ENCODE data around the gene FIS1.
"Not testable (repeated sequence)": the region's sequence is repeated elsewhere in the genome, so short reads cannot be mapped to it uniquely, and the experiment has no call there.

FIS1 gene

DNA sequence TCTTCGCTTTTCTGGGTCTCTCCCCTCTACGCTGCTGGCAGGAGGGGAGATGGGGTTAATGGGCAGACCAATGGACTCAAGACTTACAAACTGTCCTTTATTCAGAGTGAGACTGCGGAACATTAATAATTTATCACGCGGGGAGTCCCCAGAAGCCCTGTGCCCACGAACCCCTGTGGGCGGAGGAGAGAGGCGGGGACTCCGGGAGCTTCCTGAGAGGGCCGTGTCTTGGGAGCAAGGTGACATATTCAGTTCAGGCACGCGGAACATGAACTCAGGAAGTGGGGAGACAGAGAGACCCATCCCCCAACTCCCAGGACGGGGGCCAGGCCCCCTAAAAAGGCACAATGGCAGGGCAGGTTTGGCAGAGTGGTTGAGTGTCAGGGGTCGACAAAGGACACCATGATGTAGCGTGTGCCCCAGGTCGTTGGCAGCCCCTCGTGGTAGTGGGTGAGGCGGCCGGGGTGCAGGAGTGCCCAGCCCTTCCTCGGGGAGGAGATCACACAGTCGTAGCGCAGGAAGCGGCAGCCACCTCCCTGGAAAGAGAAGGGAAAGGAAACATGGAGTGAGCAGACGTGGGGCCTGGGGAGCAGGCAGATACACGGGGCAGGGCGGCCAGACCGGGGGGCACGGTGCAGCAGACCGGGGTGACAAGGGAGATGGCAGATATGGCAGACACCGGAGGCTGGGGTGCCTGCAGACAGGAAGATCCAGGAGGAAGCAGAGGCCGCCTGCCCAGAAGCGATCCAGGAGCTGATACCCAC lies 38.8 kb downstream of the FIS1 start:
- DNase-seq (ENCODE audit: low read depth in 2 of 2), result no peak

DNA sequence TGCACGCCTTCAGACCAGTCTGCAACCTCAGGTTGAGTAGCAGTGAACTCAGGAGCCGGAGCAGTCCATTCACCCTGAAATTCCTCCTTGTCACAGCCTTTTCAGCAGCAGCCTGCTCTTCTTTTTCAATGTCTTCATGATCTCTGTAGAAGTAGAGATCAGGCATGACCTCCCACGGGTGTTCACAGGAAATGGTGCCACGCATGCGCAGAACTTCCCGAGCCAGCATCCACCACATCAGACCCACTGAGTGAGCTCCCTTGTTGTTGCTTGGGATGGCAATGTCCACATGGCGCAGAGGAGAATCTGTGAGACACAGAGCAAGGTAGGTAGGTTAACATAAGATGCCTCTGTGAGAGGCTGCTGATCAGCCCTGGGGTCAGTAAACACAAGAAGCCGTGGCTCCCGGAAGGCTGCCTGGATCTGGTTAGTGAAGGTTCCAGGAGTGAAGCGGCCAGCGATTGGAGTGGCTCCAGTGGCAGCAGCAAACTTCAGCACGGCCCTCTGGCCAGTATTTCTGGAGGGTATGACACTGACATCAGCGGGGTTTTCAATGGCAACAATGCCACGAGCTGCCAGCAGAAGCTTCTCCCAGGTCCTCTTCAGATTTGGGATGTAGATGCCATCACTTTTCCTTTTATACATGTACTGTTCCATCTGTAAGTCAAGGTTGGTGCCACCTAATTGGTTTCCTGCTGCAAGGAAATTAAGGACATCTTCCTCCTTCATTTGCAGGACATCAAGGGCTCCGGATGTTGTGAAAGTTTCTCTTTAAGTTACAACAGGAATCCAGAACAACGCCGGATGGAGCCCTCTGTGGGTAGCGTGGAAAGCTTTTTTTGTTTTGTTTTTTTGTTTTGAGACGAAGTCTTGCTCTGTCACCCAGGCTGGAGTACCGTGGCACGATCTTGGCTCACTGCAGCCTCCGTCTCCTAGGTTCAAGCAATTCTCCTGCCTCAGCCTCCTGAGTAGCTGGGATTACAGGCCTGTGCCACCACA lies 40.8 kb downstream of the FIS1 start:
- not testable (repeated sequence) for DNase-seq (ENCODE audit: low read depth in 2 of 2)

DNA sequence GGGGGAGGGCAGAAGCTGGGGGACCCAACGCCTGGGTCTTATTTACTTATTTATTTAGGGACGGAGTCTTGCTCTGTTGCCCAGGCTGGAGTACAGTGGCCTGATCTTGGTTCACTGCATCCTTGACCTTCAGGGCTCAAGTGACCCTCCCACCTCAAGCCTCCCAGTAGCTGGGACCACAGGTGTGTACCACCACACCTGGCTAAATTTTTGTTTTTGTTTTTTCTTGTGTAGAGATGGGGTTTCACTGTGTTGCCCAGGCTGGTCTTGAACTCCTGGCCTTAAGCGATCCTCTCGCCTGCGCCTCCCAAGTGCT lies 42.3 kb downstream of the FIS1 start:
- DNase-seq (ENCODE audit: low read depth in 2 of 2), result no peak

DNA sequence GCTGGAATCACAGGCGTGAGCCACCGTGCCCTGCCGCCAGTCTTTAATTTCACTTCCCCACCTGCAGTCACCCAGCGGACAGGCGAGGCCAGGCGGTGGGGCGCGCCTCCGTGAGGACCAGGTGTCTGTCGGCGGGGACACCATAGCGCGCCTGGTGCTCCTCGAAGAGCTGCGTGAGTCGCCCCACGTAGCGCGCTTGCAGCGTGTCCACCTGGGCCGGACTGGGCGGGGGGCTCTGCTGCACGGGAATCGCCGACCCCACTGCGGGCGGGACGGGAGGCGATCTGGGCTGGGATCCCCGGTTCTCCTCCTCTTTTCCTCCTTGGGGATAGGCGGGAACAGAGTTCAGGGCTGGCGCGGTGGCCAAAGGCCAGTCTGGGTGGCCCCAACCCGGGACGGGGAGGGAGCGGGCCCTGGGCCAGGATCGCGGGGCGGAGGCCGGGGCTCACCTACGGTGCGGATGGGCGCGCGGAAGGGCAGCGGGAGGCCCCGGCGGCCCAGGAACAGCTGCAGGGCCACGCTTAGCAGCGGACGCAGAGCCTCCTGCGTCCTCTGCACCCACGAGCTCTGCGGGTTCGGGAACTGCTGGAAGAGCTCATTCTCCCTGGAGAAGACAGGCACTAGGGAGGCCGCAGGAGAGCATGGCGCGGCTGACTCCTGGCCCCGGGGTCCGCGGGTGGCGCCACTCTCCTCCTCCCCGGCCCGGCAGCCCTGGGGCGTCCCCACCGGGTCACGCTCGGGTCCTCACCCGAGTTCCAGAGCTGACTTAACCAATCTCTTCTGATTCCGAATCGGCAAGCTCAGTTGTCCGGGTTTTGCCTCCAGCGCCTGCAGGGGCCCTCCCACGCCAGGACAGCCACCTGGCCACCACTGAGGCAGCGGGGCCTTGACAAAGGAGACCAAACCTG lies 42.9 kb downstream of the FIS1 start:
- no peak for DNase-seq (ENCODE audit: low read depth in 2 of 2)

DNA sequence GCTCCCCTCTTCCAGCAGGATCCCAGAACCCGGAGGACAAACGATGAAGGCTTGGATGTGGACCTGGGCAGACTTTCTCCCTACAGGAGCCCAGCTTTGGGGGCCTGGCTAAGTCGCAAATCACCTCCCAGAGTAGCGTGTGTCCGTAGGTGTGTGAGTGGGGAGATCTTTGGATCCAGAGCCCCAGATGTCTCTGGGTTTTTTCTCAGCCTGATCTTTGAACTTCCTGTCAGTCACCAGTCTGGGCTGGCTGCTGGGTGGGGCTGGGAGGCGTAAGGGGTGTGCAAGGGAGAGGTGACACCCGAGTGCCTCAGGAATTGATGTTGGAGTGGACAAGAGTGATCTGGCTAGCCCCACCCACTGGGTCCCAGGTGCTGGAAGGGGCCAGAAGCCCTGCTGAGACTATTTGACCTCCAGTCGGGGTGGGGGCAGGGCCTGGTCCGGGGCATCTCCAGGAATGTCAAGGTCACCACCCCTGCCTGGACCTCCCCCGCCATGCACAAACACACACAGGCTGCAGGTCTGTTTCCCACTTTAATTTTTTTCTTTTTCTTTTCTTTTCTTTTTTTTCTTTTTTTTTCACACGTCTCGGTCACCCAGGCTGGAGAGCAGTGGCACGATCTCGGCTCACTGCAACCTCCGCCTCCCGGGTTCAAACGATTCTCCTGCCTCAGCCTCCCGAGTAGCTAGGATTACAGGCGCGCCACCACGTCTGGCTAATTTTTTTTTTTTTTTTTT lies 43.9 kb downstream of the FIS1 start, which contains the start of gene MOGAT3:
MOGAT3 (minus strand) TSS at position 175 of the 738 bp plus-strand sequence. CDS start 182 bp downstream, outside the sequence.
- DNase-seq (ENCODE audit: low read depth in 2 of 2), result no peak

DNA sequence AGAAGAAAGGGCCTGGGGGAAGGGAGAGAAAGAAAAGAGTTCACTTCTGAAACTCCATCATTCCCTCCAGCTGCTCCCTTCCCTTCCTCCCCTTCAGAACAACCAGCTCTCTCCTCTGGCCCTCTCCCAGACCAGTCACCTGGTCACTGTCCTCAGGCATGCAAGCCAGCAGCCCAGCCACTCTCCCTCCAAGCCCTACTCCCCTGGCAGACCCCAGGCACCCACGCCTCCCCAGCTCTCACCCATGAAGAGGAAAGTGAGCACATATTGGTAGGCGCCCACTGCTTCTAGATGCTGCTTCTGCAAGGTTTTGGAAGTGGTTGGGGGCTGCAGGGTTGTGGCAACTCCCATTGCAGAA lies 44.4 kb downstream of the FIS1 start:
- DNase-seq (ENCODE audit: low read depth in 2 of 2), result no peak

DNA sequence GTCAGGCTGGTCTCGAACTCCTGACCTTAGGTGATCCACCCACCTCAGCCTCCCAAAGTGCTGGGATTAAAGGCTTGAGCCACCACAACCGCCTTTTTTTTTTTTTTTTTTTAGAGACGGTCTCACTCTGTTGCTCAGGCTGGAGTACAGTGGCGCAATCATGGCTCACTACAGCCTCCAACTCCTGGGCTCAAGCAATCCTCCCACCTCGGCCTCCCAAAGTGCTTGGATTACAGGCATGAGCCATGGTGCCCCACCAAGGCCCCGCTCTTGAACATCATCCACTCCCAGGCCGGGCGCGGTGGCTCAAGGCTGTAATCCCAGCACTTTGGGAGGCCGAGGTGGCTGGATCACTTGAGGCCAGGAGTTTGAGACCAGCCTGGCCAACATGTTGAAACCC lies 45.4 kb downstream of the FIS1 start:
- DNase-seq (ENCODE audit: low read depth in 2 of 2), result not testable (repeated sequence)

DNA sequence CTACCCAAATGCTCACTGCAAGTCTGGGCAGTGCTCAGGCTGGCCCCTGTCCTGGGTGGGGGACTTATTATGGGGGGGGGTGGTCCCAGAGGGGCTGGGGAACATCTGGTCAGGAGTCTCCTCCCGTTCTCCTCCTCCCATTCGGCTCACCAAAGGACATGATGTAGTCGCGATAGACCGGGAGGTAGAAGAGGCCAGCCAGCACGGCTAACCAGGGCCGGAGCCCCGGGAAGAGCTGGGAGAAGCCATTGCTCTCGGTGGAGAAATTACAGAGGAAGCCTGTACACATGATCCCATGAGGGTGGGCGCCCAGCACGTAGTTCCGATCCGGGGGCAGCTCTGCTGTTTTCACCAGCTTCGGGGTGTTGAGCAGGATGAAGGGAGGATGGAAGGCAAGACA lies 46.4 kb downstream of the FIS1 start:
- no peak for DNase-seq (ENCODE audit: low read depth in 2 of 2)

DNA sequence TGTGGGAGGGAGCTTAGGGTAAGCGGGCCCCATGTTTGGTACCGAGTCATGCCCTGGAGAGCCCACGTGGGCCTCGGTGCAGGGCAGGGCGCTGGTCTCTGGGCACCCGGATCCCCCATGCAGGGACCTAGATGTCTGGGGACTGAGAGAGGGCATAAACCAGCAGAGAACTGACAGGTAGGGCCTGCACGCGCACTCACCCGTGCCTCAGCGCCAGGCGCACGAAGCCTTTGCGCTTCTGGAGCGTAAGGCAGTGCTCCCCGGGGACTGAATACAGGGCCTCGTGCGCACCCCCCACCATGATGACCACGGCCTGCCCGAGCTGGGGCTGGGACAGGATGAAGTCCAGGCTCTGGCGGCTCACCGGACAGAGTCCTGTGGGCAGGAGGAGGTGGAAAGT lies 46.9 kb downstream of the FIS1 start:
- DNase-seq (ENCODE audit: low read depth in 2 of 2), result no peak

DNA sequence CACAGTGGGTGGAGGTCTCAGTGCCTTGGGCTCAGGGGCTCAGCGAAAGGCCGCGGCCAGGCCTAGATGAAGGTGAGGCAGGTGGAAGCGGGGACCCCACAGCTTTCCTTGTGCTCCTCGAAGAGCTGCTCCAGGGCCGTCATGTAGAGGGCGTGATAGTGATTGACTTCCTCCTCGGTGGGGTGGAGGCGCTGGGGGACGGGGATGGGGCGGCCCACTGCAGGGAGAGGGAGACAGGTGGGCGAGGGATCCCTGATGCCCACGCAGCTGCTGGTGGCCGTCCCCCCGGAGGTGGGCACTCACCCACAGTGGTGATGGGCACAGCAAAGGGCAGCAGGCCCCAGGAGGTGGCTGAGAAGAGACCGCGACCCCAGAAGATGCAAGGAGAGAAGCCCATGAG lies 49.0 kb downstream of the FIS1 start:
- DNase-seq (ENCODE audit: low read depth in 2 of 2), result no peak

Measured in fibroblast of skin of left biceps (primary cell).